ENCODE data around the gene IL1RAP. TPM values are rescaled to one million over a fixed set of nuclear protein-coding genes. Genes with fewer than 3 reads are reported as not detected.
"Not testable (repeated sequence)": the region's sequence is repeated elsewhere in the genome, so short reads cannot be mapped to it uniquely, and the experiment has no call there.

Gene IL1RAP
- total RNA-seq, 2 experiments from 2014 or later, result 2.1 to 5.6 TPM

DNA sequence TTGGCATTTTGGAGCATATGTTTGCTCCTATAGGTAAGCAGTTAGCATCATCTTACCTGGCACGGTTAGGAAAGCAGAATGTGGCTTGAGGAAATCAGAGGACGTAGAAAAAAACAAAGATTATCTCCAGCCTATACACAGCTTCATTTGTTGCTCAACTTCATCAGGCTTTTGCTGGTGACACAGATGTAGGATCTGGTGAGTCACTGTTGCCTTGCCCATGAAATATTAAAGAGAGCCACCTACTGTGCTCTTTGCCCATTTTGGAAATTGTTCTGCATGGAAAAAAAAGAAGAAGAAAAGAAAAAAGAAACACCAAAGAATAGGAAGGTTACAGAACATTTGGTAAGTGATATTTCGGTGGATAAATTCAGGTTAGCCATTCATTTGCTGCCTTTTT is 3.8 kb downstream of the IL1RAP start:
- no peaks in the 10 kb centered on the region for H3K9me3 ChIP-seq (ENCODE audit: low read length)
- H2AFZ ChIP-seq (ENCODE audit: low read length), result no peak overlapping the region
- no TSS peak for BruUV-seq (replicated peaks)
- TF ChIP-seq EZH2phosphoT487 (IDR thresholded peaks at IDR 0.05; ENCODE audit: borderline replicate concordance, low read depth, low read length), result no peak
- TF ChIP-seq, protein P1, sequence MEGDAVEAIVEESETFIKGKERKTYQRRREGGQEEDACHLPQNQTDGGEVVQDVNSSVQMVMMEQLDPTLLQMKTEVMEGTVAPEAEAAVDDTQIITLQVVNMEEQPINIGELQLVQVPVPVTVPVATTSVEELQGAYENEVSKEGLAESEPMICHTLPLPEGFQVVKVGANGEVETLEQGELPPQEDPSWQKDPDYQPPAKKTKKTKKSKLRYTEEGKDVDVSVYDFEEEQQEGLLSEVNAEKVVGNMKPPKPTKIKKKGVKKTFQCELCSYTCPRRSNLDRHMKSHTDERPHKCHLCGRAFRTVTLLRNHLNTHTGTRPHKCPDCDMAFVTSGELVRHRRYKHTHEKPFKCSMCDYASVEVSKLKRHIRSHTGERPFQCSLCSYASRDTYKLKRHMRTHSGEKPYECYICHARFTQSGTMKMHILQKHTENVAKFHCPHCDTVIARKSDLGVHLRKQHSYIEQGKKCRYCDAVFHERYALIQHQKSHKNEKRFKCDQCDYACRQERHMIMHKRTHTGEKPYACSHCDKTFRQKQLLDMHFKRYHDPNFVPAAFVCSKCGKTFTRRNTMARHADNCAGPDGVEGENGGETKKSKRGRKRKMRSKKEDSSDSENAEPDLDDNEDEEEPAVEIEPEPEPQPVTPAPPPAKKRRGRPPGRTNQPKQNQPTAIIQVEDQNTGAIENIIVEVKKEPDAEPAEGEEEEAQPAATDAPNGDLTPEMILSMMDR (conservative IDR thresholded peaks at IDR 0.05; ENCODE audit: low read length), result no peak
- no peaks in the 10 kb centered on the region for H3K36me3 ChIP-seq (ENCODE audit: insufficient read depth, low read length)
- H4K20me1 ChIP-seq (ENCODE audit: insufficient read depth, low read length), result no peaks in the 10 kb centered on the region
- H3K79me2 ChIP-seq (ENCODE audit: insufficient read depth, low read depth, low read length), result no peaks in the 10 kb centered on the region
- CTCF ChIA-PET (ENCODE audit: unreplicated experiment), result no interaction called here
- H3K4me1 ChIP-seq (ENCODE audit: insufficient read depth, low read length, poor library complexity, severe bottlenecking), result peaks cover 8% of the 10 kb centered on the region
- DNase-seq (ENCODE audit: low spot score), result no peak
- POLR2A ChIA-PET, result interaction anchor here (0.7 kb wide), 1 partner anchor 69 kb away, joined by 3 read pairs; no protein-coding TSS in a partner anchor
- no peaks in the 10 kb centered on the region for H3K9me2 ChIP-seq (ENCODE audit: insufficient read depth, low read length)
- no peak overlapping the region for H3K4me2 ChIP-seq (ENCODE audit: low read length)
- H3K27ac ChIP-seq (ENCODE audit: low read depth, low read length, poor library complexity, severe bottlenecking), result no peak overlapping the region
- no peak overlapping the region for H3K4me3 ChIP-seq (ENCODE audit: low read depth, low read length, poor library complexity, severe bottlenecking)
- intact Hi-C loops (cut with micrococcal nuclease; ENCODE audit: unreplicated experiment), result no loop called here

DNA sequence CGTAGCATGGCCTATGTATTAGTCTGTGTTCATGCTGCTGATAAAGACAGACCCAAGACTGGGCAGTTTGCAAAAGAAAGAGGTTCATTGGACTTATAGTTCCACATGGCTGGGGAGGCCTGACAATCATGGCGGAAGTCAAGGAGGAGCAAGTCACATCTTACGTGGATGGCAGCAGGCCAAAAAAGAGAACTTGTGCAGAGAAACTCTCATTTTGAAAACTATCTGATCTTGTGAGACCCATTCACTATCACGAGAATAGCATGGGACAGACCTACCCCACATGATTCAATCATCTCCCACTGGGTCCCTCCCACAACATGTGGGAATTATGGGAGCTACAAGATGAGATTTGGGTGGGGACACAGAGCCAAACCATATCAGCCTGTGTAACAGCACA is 4.6 kb downstream of the IL1RAP start:
- H3K27ac ChIP-seq (ENCODE audit: low read depth, low read length, poor library complexity, severe bottlenecking); H3K9me3 ChIP-seq (ENCODE audit: low read length); H4K20me1 ChIP-seq (ENCODE audit: insufficient read depth, low read length); CTCF ChIA-PET (ENCODE audit: unreplicated experiment); DNase-seq (ENCODE audit: low spot score); H3K79me2 ChIP-seq (ENCODE audit: insufficient read depth, low read depth, low read length); intact Hi-C loops (cut with micrococcal nuclease; ENCODE audit: unreplicated experiment); H3K4me2 ChIP-seq (ENCODE audit: low read length); H3K4me3 ChIP-seq (ENCODE audit: low read depth, low read length, poor library complexity, severe bottlenecking); BruUV-seq (replicated peaks); H2AFZ ChIP-seq (ENCODE audit: low read length); H3K36me3 ChIP-seq (ENCODE audit: insufficient read depth, low read length); H3K9me2 ChIP-seq (ENCODE audit: insufficient read depth, low read length); H3K4me1 ChIP-seq (ENCODE audit: insufficient read depth, low read length, poor library complexity, severe bottlenecking): not testable (repeated sequence)
- POLR2A ChIA-PET, result interaction anchor here (0.7 to 1.4 kb wide), 2 partner anchors 18 to 70 kb away, joined by 3 to 5 read pairs; no protein-coding TSS in a partner anchor

DNA sequence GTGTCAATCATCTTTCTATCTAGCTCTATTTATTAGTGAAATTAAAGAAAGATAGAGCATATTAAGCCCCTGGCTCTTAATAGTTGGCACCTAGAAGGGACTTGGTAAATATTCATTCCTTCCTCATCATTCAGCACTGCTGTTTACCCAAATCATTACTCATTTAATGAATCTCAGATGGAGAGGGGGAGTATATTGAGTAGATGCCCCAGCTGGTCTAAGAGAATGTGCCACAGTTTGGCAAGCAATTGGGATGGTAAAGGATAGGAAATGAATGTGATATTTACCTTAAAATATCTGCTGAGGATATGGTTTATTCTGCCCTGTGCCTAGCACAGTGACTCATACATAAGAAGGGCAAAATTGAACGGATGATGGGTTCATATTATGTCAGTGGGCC is 6.0 kb downstream of the IL1RAP start:
- H3K79me2 ChIP-seq (ENCODE audit: insufficient read depth, low read depth, low read length), result no peaks in the 10 kb centered on the region
- POLR2A ChIA-PET, result interaction anchor here (1.4 kb wide), 1 partner anchor 16 kb away, joined by 5 read pairs; no protein-coding TSS in a partner anchor

More for the DNA sequence above, 6.0 kb downstream of the IL1RAP start:
- Histone ChIP-seq H3K4me1 (ENCODE audit: insufficient read depth, low read length, poor library complexity, severe bottlenecking) (no peaks in the 10 kb centered on the region), H2AFZ (ENCODE audit: low read length) (no peak overlapping the region), H3K27ac (ENCODE audit: low read depth, low read length, poor library complexity, severe bottlenecking) (no peak overlapping the region), H3K9me3 (ENCODE audit: low read length) (no peaks in the 10 kb centered on the region), H3K4me2 (ENCODE audit: low read length) (no peak overlapping the region), H3K4me3 (ENCODE audit: low read depth, low read length, poor library complexity, severe bottlenecking) (no peak overlapping the region), H3K36me3 (ENCODE audit: insufficient read depth, low read length) (no peaks in the 10 kb centered on the region), H4K20me1 (ENCODE audit: insufficient read depth, low read length) (no peaks in the 10 kb centered on the region), H3K9me2 (ENCODE audit: insufficient read depth, low read length) (no peaks in the 10 kb centered on the region)
- CTCF ChIA-PET (ENCODE audit: unreplicated experiment), result no interaction called here
- no peak for TF ChIP-seq EZH2phosphoT487 (IDR thresholded peaks at IDR 0.05; ENCODE audit: borderline replicate concordance, low read depth, low read length)
- TF ChIP-seq, protein P1 (conservative IDR thresholded peaks at IDR 0.05; ENCODE audit: low read length), result no peak
- no peak for DNase-seq (ENCODE audit: low spot score)
- intact Hi-C loops (cut with micrococcal nuclease; ENCODE audit: unreplicated experiment), result no loop called here
- no TSS peak for BruUV-seq (replicated peaks)
